Trophoblast cell (in vitro differentiated cells and primary cell): ENCODE data around the gene KRTAP9-3.
"Not testable (repeated sequence)": the region's sequence is repeated elsewhere in the genome, so short reads cannot be mapped to it uniquely, and the experiment has no call there.

Source experiments
- DNase-seq, 2 donors: peaks; one replicate each; pipeline ENCODE4 v3.0.0-alpha.2; 2016
- H2AFZ ChIP-seq: 2 replicates; pipeline ENCODE4 v1.6.1; 2013; ENCODE audit warnings: low read length, moderate library complexity, mild to moderate bottlenecking; ENCODE audit not compliant: insufficient read depth, poor library complexity
- H2AK5ac ChIP-seq: 2 replicates; pipeline ENCODE4 v1.6.1; 2013; ENCODE audit warnings: mild to moderate bottlenecking, low read length
- H2BK120ac ChIP-seq: 2 replicates; pipeline ENCODE4 v1.6.1; 2013; ENCODE audit warnings: low read length, mild to moderate bottlenecking, moderate library complexity; ENCODE audit not compliant: insufficient read depth, poor library complexity
- H2BK12ac ChIP-seq: 2 replicates; pipeline ENCODE4 v1.6.1; 2013; ENCODE audit warnings: mild to moderate bottlenecking, low read length, moderate library complexity
- H2BK5ac ChIP-seq: 2 replicates; pipeline ENCODE4 v1.6.1; 2013; ENCODE audit warnings: low read length, low read depth, moderate library complexity, mild to moderate bottlenecking; ENCODE audit not compliant: poor library complexity
- H3K14ac ChIP-seq: 2 replicates; pipeline ENCODE4 v1.6.1; 2013; ENCODE audit warnings: mild to moderate bottlenecking, low read length
- H3K18ac ChIP-seq: 2 replicates; pipeline ENCODE4 v1.6.1; 2013; ENCODE audit warnings: mild to moderate bottlenecking, low read length
- H3K23ac ChIP-seq: 2 replicates; pipeline ENCODE4 v1.6.1; 2013; ENCODE audit warnings: low read length
- H3K27ac ChIP-seq: 2 replicates; pipeline ENCODE4 v1.5.1; 2013; ENCODE audit warnings: low read depth, mild to moderate bottlenecking, inconsistent platforms, low read length, moderate library complexity
- H3K27me3 ChIP-seq: 2 replicates; pipeline ENCODE4 v1.6.1; 2013; ENCODE audit warnings: inconsistent platforms, mild to moderate bottlenecking, low read length, moderate library complexity; ENCODE audit not compliant: insufficient read depth
- H3K36me3 ChIP-seq, 2 experiments: 1 replicate in 1 of 2; 2 replicates in 1 of 2; pipeline ENCODE4 v1.6.1; 2013; ENCODE audit warnings: low read length in 2 of 2, mild to moderate bottlenecking in 2 of 2, moderate library complexity in 1 of 2; ENCODE audit not compliant: insufficient read depth in 2 of 2, control insufficient read depth in 1 of 2
- H3K4ac ChIP-seq: 2 replicates; pipeline ENCODE4 v1.6.1; 2013; ENCODE audit warnings: low read depth, mild to moderate bottlenecking, low read length, moderate library complexity
- H3K4me1 ChIP-seq, 2 experiments: 1 replicate in 1 of 2; 2 replicates in 1 of 2; pipeline ENCODE4 v1.6.1; 2013; ENCODE audit warnings: low read length in 2 of 2, mild to moderate bottlenecking in 2 of 2, moderate library complexity in 1 of 2; ENCODE audit not compliant: insufficient read depth in 2 of 2, control insufficient read depth in 1 of 2
- H3K4me2 ChIP-seq: 2 replicates; pipeline ENCODE4 v1.6.1; 2013; ENCODE audit warnings: inconsistent platforms, mild to moderate bottlenecking, low read length, moderate library complexity
- H3K4me3 ChIP-seq: 2 replicates; pipeline ENCODE4 v1.5.1; 2013; ENCODE audit warnings: mild to moderate bottlenecking, low read depth, low read length, inconsistent platforms
- H3K79me1 ChIP-seq: one replicate; pipeline ENCODE4 v1.6.1; 2013; ENCODE audit warnings: low read length
- H3K79me2 ChIP-seq: 2 replicates; pipeline ENCODE4 v1.6.1; 2013; ENCODE audit warnings: low read length, mild to moderate bottlenecking; ENCODE audit not compliant: control insufficient read depth, insufficient read depth, poor library complexity
- H3K9ac ChIP-seq: 2 replicates; pipeline ENCODE4 v1.6.1; 2013; ENCODE audit warnings: mild to moderate bottlenecking, low read length
- H3K9me3 ChIP-seq: 2 replicates; pipeline ENCODE4 v1.6.1; 2013; ENCODE audit warnings: low read depth, mild to moderate bottlenecking, control low read depth, inconsistent platforms, low read length; ENCODE audit not compliant: insufficient read depth
- H4K12ac ChIP-seq: 2 replicates; pipeline ENCODE4 v1.6.1; 2013; ENCODE audit warnings: low read depth, mild to moderate bottlenecking, low read length, moderate library complexity
- H4K8ac ChIP-seq: 2 replicates; pipeline ENCODE4 v1.6.1; 2013; ENCODE audit warnings: low read depth, mild to moderate bottlenecking, low read length, moderate library complexity
- H4K91ac ChIP-seq: one replicate; pipeline ENCODE4 v1.6.1; 2013; ENCODE audit warnings: low read depth, mild to moderate bottlenecking, low read length, moderate library complexity
- WGBS: extraction: QIAGEN DNeasy Blood & Tissue Kit; methylation state at CpG from one replicate; pipeline ENCODE4 v1.1.7; 2013; ENCODE audit warnings: missing lambda C conversion rate; ENCODE audit not compliant: insufficient read length, insufficient coverage; ENCODE audit errors: extremely low coverage; 5-methylcytosine and 5-hydroxymethylcytosine counted together

KRTAP9-3 gene

DNA sequence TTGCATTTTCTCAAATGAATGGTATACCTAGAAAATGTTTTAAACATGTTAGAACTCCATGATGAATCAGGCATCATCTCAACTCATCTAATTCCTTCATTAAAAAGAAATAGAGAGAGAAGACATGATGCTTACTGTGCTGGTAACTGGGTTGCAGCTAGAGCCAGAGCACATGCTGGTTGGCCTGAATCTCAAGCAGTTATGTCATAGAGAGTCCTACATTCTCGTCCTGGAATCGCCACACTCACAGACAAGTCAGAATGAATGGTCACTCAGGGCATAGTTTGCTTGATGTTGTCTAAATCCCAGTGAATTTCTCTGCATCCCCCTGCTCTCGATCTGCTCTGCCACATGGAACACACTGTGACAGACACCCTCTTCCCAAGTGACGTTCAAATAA, 4.9 kb downstream of the KRTAP9-3 start:
- not testable (repeated sequence) for H4K8ac ChIP-seq, H3K23ac ChIP-seq, H3K4me3 ChIP-seq, H4K12ac ChIP-seq, H2AK5ac ChIP-seq, H3K36me3 ChIP-seq, H3K27me3 ChIP-seq, H3K4ac ChIP-seq, H3K18ac ChIP-seq, H4K91ac ChIP-seq, H3K79me2 ChIP-seq, H3K9me3 ChIP-seq, DNase-seq, H3K4me1 ChIP-seq, H3K27ac ChIP-seq, H3K4me2 ChIP-seq, H2BK120ac ChIP-seq, H3K9ac ChIP-seq, H3K79me1 ChIP-seq, H2AFZ ChIP-seq, H2BK5ac ChIP-seq, H3K14ac ChIP-seq, H2BK12ac ChIP-seq
- no CpG with 5 or more reads among the region's 4 CpGs for WGBS

- WGBS = no CpG with 5 or more reads among the region's 3 CpGs
- H4K8ac ChIP-seq = not testable (repeated sequence)
Measured at GRCh38 chr17:41237949-41238437, 5.7 kb downstream of the KRTAP9-3 start, which contains the start of gene KRTAP9-8. TSS of gene KRTAP9-8 (plus strand) at chr17:41237999. CDS start at chr17:41238052, 53 bp downstream.

DNA sequence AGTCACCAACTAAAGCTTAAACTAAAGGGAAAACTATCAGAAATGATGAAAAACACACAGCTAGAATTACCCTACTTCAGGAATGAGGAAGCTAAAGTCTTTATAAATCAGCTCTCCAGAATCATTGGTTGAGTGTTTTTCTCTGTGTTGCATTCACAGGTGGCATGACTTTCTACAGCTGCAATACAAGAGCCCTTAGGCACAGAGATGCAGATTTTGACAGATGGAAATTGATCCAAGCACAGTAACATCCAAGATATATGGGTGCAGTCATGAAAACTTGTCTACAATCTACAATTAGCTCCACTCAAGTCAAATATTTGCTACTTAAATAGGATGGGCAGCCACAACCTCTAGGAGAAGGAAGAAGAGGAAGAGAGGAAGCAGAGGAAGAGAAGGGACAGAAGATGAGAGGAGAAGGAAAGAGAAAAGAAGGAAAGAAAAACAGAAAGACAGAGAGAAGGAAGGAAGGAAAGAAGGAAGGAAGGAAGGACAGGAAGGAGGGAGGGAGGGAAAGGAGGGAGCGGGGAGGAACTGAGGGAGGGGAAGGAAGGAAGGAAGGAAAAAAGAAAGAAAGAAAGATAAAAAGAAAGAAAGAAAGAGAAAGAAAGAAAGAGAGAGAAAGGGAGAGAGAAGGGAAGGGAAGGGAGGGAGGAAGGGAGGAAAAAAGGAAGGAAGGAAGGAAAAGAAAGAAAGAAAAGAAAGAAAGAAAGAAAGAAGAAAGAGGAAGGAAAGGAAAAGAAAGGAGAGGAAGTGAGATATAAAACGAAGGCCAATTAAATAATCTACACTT, 14.9 kb downstream of the KRTAP9-3 start:
- H3K9me3 ChIP-seq, H3K79me1 ChIP-seq, H3K4me2 ChIP-seq, H3K36me3 ChIP-seq, H3K27ac ChIP-seq, H3K23ac ChIP-seq, H4K8ac ChIP-seq, H3K9ac ChIP-seq, DNase-seq, H3K4ac ChIP-seq, H3K79me2 ChIP-seq, H3K18ac ChIP-seq, H4K91ac ChIP-seq, H2BK12ac ChIP-seq, H3K14ac ChIP-seq, H2BK120ac ChIP-seq, H4K12ac ChIP-seq, H2AK5ac ChIP-seq, H3K4me3 ChIP-seq, H3K4me1 ChIP-seq, H3K27me3 ChIP-seq, H2AFZ ChIP-seq, H2BK5ac ChIP-seq: not testable (repeated sequence)
- WGBS = no CpG with 5 or more reads among the region's 2 CpGs

More at GRCh38 chr17:41237949-41238437, 5.7 kb downstream of the KRTAP9-3 start, which contains the start of gene KRTAP9-8:
- H3K36me3 ChIP-seq, H3K27me3 ChIP-seq, H2BK12ac ChIP-seq, DNase-seq, H3K18ac ChIP-seq, H2AK5ac ChIP-seq, H2BK120ac ChIP-seq, H3K9me3 ChIP-seq, H3K23ac ChIP-seq, H3K4me2 ChIP-seq, H3K79me2 ChIP-seq, H3K4me3 ChIP-seq, H3K79me1 ChIP-seq, H3K9ac ChIP-seq, H4K91ac ChIP-seq, H2AFZ ChIP-seq, H3K27ac ChIP-seq, H3K4me1 ChIP-seq, H4K12ac ChIP-seq, H2BK5ac ChIP-seq, H3K14ac ChIP-seq, H3K4ac ChIP-seq: not testable (repeated sequence)

DNA sequence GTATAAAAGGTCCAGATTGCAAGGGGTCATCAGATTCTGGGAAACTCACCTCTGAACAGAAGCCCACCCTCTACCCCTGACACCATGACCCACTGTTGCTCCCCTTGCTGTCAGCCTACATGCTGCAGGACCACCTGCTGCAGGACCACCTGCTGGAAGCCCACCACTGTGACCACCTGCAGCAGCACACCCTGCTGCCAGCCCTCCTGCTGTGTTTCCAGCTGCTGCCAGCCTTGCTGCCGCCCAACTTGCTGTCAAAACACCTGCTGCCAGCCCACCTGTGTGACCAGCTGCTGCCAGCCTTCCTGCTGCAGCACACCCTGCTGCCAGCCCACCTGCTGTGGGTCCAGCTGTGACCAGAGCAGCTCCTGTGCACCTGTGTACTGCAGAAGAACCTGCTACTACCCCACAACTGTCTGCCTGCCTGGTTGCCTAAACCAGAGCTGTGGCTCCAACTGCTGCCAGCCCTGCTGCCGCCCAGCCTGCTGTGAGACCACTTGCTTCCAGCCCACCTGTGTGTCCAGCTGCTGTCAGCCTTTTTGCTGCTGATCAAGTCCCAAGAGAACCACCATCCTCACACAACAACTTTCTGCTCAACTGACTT, 17.5 kb downstream of the KRTAP9-3 start, which contains the start of gene KRTAP9-4:
Gene KRTAP9-4, plus strand, starts transcription at position 51 of the 604 bp plus-strand sequence. Its CDS starts 34 bp downstream, at position 85.
- not testable (repeated sequence) for H4K91ac ChIP-seq, H3K18ac ChIP-seq, DNase-seq, H3K36me3 ChIP-seq, H2BK120ac ChIP-seq, H2AK5ac ChIP-seq, H3K27ac ChIP-seq, H3K14ac ChIP-seq, H3K9ac ChIP-seq, H3K23ac ChIP-seq, H3K4ac ChIP-seq, H4K12ac ChIP-seq, H3K9me3 ChIP-seq, H2BK5ac ChIP-seq, H2BK12ac ChIP-seq, H3K4me2 ChIP-seq, H3K4me3 ChIP-seq, H3K79me2 ChIP-seq, H4K8ac ChIP-seq, H3K27me3 ChIP-seq, H3K79me1 ChIP-seq, H2AFZ ChIP-seq, H3K4me1 ChIP-seq
- no CpG with 5 or more reads among the region's 2 CpGs for WGBS
